Activated T-helper 1 cell treated with Interleukin-2 at 50 U/mL for 16 hours (primary cell): Measurements from ENCODE around the gene GBGT1.
"Not testable (repeated sequence)": the region's sequence is repeated elsewhere in the genome, so short reads cannot be mapped to it uniquely, and the experiment has no call there.

ENCODE experiments used
- DNase-seq: peaks from one replicate; pipeline ENCODE4 v3.0.0-alpha.2; 2020; ENCODE audit warnings: low read depth

GBGT1 gene

GRCh38 chr9:133195029-133195428 lies 31.3 kb upstream of the GBGT1 start:
- DNase-seq, result no peak

GRCh38 chr9:133194597-133194996 lies 30.9 kb upstream of the GBGT1 start:
- DNase-seq, result no peak

GRCh38 chr9:133191989-133192388 lies 28.3 kb upstream of the GBGT1 start:
- no peak for DNase-seq

- no peak for DNase-seq
Measured at GRCh38 chr9:133189826-133190225, 26.1 kb upstream of the GBGT1 start.

GRCh38 chr9:133188843-133189180 lies 25.1 kb upstream of the GBGT1 start:
- DNase-seq, result no peak

- no peak for DNase-seq
Measured at GRCh38 chr9:133188006-133188842, 24.5 kb upstream of the GBGT1 start.

- no peak for DNase-seq
Measured at GRCh38 chr9:133187561-133188005, 23.9 kb upstream of the GBGT1 start.

- DNase-seq, result no peak
Measured at GRCh38 chr9:133186736-133187135, 23.0 kb upstream of the GBGT1 start.

- no peak for DNase-seq
Measured at GRCh38 chr9:133184971-133185370, 21.3 kb upstream of the GBGT1 start.

GRCh38 chr9:133182151-133182550 lies 18.4 kb upstream of the GBGT1 start:
- no peak for DNase-seq

- no peak for DNase-seq
Measured at GRCh38 chr9:133181561-133181960, 17.8 kb upstream of the GBGT1 start.

GRCh38 chr9:133180953-133181352 lies 17.2 kb upstream of the GBGT1 start:
- DNase-seq, result no peak

- DNase-seq, result no peak
Measured at GRCh38 chr9:133173056-133173455, 9.3 kb upstream of the GBGT1 start.

- DNase-seq, result no peak
Measured at GRCh38 chr9:133171161-133171961, 7.6 kb upstream of the GBGT1 start.

- no peak for DNase-seq
Measured at GRCh38 chr9:133170716-133171115, 7.0 kb upstream of the GBGT1 start.

- DNase-seq, result not testable (repeated sequence)
Measured at GRCh38 chr9:133169687-133170086, 6.0 kb upstream of the GBGT1 start.

- no peak for DNase-seq
Measured at GRCh38 chr9:133169102-133169501, 5.4 kb upstream of the GBGT1 start.

GRCh38 chr9:133168432-133168831 lies 4.7 kb upstream of the GBGT1 start:
- DNase-seq, result no peak

- no peak for DNase-seq
Measured at GRCh38 chr9:133167769-133168168, 4.1 kb upstream of the GBGT1 start.

- no peak for DNase-seq
Measured at GRCh38 chr9:133167096-133167730, 3.5 kb upstream of the GBGT1 start.

- no peak for DNase-seq
Measured at GRCh38 chr9:133166392-133166791, 2.7 kb upstream of the GBGT1 start.

GRCh38 chr9:133165452-133165730 lies 1.7 kb upstream of the GBGT1 start:
- DNase-seq, result no peak

GRCh38 chr9:133164191-133164590 lies 477 bp upstream of the GBGT1 start:
- no peak for DNase-seq
